ENCODE measurements around the gene SLC12A7. TPM values are rescaled to one million over a fixed set of nuclear protein-coding genes. Genes with fewer than 3 reads are reported as not detected.

The SLC12A7 gene
- total RNA-seq, 4 donors from 2014 or later = 8.6 to 29.0 (median 21.5) TPM

DNA sequence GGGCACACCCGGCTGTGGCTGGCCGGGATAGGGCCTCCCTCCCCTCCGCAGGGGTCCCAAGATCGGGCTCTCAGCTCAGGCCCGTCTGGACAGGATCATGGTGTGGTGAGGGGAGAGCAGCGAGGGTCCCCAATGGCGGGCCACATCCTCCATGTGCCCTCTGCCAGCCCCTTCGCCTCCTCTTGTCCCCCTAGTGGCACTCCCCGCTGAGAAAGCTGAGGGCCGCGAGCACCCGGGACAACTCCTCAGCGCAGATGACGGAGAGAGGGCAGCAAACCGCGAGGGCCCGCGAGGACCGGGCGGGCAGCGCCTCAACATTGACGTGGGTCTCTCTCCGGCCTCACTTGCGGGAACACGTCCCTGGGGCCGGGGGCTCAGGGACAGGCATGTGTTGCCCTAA, 78.7 kb downstream of the SLC12A7 start:
- WGBS = 97% methylated on average over 16 of the region's 26 CpGs
- peaks cover 19% of the 10 kb centered on the region for H3K27me3 ChIP-seq
- H3K9me3 ChIP-seq = no peaks in the 10 kb centered on the region
- H3K36me3 ChIP-seq = no peaks in the 10 kb centered on the region
- TF ChIP-seq POLR2AphosphoS5 (IDR thresholded peaks at IDR 0.05) = no peak
- TF ChIP-seq POLR2A (IDR thresholded peaks at IDR 0.05) = no peak
- TF ChIP-seq EP300 (IDR thresholded peaks at IDR 0.05) = no peak
- TF ChIP-seq CTCF (IDR thresholded peaks at IDR 0.05) = no peak
- DNase-seq (ENCODE audit: low spot score in 2 of 2) = peak in 1 of 2 donors; percentile 64
- no peak overlapping the region for H3K4me3 ChIP-seq
- H3K27ac ChIP-seq = no peak overlapping the region
- H3K4me1 ChIP-seq = no peaks in the 10 kb centered on the region

DNA sequence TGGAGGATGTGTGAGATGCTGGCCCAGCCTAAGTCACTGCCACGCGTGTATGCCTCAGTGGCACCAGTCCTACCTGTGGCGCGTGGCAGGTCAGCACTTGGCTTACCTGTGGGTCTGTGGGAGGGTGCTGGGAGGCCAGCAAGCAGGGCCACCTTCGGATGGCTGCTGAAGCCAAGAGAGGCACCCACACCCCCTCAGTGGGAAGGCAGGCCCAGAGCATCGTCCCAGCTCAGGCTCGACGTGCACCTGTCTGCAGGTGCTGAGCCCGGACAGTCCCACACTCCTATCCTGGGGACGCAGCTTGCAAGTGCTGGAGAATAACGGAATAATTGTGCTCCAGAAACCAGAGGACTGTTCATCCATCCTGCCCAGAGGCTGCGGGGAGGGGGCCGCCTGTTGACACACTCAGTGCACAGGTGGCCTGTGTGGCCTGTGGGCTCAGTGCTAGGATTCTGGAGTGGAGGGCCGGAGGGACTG, 79.3 kb downstream of the SLC12A7 start:
- peak in 1 of 2 donors; percentile 45 for DNase-seq (ENCODE audit: low spot score in 2 of 2)
- Histone ChIP-seq H3K27ac (no peak overlapping the region), H3K27me3 (peaks cover 22% of the 10 kb centered on the region), H3K4me3 (no peak overlapping the region), H3K4me1 (peaks cover under 1% of the 10 kb centered on the region), H3K9me3 (no peaks in the 10 kb centered on the region), H3K36me3 (no peaks in the 10 kb centered on the region)
- 100% methylated on average over 2 of the region's 14 CpGs for WGBS
- TF ChIP-seq CTCF (IDR thresholded peaks at IDR 0.05) (no peak), POLR2AphosphoS5 (IDR thresholded peaks at IDR 0.05) (no peak), POLR2A (IDR thresholded peaks at IDR 0.05) (no peak), EP300 (IDR thresholded peaks at IDR 0.05) (no peak)

- WGBS = 87% methylated on average over 10 of the region's 16 CpGs
- Histone ChIP-seq H3K36me3 (no peaks in the 10 kb centered on the region), H3K27me3 (peaks cover 28% of the 10 kb centered on the region), H3K27ac (no peak overlapping the region), H3K9me3 (no peaks in the 10 kb centered on the region), H3K4me3 (no peak overlapping the region), H3K4me1 (peaks cover 6% of the 10 kb centered on the region)
- no peak for TF ChIP-seq CTCF (IDR thresholded peaks at IDR 0.05)
- no peak for TF ChIP-seq EP300 (IDR thresholded peaks at IDR 0.05)
- no peak for TF ChIP-seq POLR2AphosphoS5 (IDR thresholded peaks at IDR 0.05)
- TF ChIP-seq POLR2A (IDR thresholded peaks at IDR 0.05) = no peak
- DNase-seq (ENCODE audit: low spot score in 2 of 2) = peak in 1 of 2 donors; percentile 74
Observed at GRCh38 chr5:1032011-1032410, 79.9 kb downstream of the SLC12A7 start.

GRCh38 chr5:1031306-1031959, 80.4 kb downstream of the SLC12A7 start:
- WGBS = 100% methylated on average over 7 of the region's 19 CpGs
- Histone ChIP-seq H3K36me3 (no peaks in the 10 kb centered on the region), H3K4me1 (peaks cover 7% of the 10 kb centered on the region), H3K27me3 (peaks cover 28% of the 10 kb centered on the region), H3K4me3 (no peak overlapping the region), H3K27ac (no peak overlapping the region), H3K9me3 (no peaks in the 10 kb centered on the region)
- DNase-seq (ENCODE audit: low spot score in 2 of 2) = peak in 1 of 2 donors; percentile 69
- no peak for TF ChIP-seq POLR2A (IDR thresholded peaks at IDR 0.05)

GRCh38 chr5:1030801-1031271, 81.0 kb downstream of the SLC12A7 start:
- no peaks in the 10 kb centered on the region for H3K36me3 ChIP-seq
- H3K27ac ChIP-seq = no peak overlapping the region
- TF ChIP-seq POLR2A (IDR thresholded peaks at IDR 0.05) (no peak), POLR2AphosphoS5 (IDR thresholded peaks at IDR 0.05) (no peak), EP300 (IDR thresholded peaks at IDR 0.05) (no peak), CTCF (IDR thresholded peaks at IDR 0.05) (no peak)
- H3K4me3 ChIP-seq = no peak overlapping the region
- 100% methylated on average over 4 of the region's 10 CpGs for WGBS
- peak in 1 of 2 donors; percentile 72 for DNase-seq (ENCODE audit: low spot score in 2 of 2)
- peaks cover 7% of the 10 kb centered on the region for H3K4me1 ChIP-seq
- peaks cover 28% of the 10 kb centered on the region for H3K27me3 ChIP-seq
- no peaks in the 10 kb centered on the region for H3K9me3 ChIP-seq

Data from suprapubic skin (tissue), 4 donors.